ENCODE data around the gene EPHB2. TPM values are rescaled to one million over a fixed set of nuclear protein-coding genes. Genes with fewer than 3 reads are reported as not detected.

Gene EPHB2
- total and polyA plus RNA-seq, 2 donors (not counting 3 experiments of a cell fraction or from before 2014, with no cell fraction given): 50.8 to 69.1 TPM

DNA sequence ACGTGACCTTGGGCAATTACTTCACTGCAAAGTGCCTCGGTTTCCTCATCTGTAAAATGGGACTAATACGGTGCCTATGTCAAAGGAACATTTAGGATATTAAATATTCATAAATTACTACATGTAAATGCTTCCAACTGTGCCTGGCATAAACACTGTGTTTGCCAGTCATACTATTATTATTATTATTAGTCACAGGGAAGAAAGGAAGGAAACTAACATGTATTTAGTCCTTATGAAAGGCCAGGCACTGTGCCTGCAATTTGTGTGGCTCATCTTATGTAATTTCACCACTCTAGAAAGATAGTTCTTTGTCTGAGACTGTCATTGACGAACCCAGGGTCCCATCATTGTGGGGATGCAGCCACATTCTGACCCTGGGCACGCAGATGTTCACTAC is 45.0 kb downstream of the EPHB2 start:
- Histone ChIP-seq H3K4me1 (ENCODE audit: control insufficient read depth, extremely low read depth, insufficient read depth, low read length) (peaks cover 47% of the 10 kb centered on the region), H3K9me3 (replicated peaks; ENCODE audit: control insufficient read depth, insufficient read depth, low read length) (no peaks in the 10 kb centered on the region), H3K79me2 (ENCODE audit: control insufficient read depth, insufficient read depth, low read length) (peaks cover 73% of the 10 kb centered on the region), H3K27me3 (ENCODE audit: control insufficient read depth in 2 of 2, insufficient read depth in 2 of 2, low read length in 2 of 2) (no peaks in the 10 kb centered on the region), H2AFZ (ENCODE audit: low read depth, low read length) (no peak overlapping the region), H3K36me3 (ENCODE audit: control insufficient read depth in 2 of 2, extremely low read depth in 1 of 2, insufficient read depth in 2 of 2, low read length in 2 of 2) (no peaks in the 10 kb centered on the region), H3K27ac (ENCODE audit: insufficient read depth, low read depth, low read length) (peak overlapping the region; percentile 62), H3K9ac (replicated peaks; ENCODE audit: extremely low read depth, insufficient read depth, low read length) (peak overlapping the region; percentile 4), H3K9me1 (replicated peaks; ENCODE audit: control insufficient read depth, extremely low read depth, insufficient read depth, low read length) (no peaks in the 10 kb centered on the region), H3K4me2 (ENCODE audit: insufficient read depth, low read length) (peak overlapping the region; percentile 57), H4K20me1 (replicated peaks; ENCODE audit: control insufficient read depth, extremely low read depth, insufficient read depth, low read length) (no peaks in the 10 kb centered on the region), H3K4me3 (replicated peaks in 1 of 3; ENCODE audit: insufficient read depth in 1 of 3, low read depth in 1 of 3, low read length in 3 of 3) (no peak overlapping the region)
- ChIA-PET CTCF (interaction anchor here (2.2 to 3.6 kb wide), 2 partner anchors 51 to 106 kb away, joined by 5 to 21 read pairs; no protein-coding TSS in a partner anchor), POLR2A (no interaction called here)
- intact Hi-C loops (cut with micrococcal nuclease) (no loop called here), dilution Hi-C loops (cut with MboI; ENCODE audit: extremely low pct_ligation_motif_present, low sequenced_read_pairs) (no loop called here)
- DNase-seq (ENCODE audit: low read depth, low spot score) (peak; percentile 74), FAIRE-seq (peak; percentile 73)
- no TSS peak for BruUV-seq (replicated peaks)
- peak; percentile 56 for TF ChIP-seq JUN (IDR thresholded peaks at IDR 0.05; ENCODE audit: borderline replicate concordance, insufficient read depth, insufficient read length, low read depth)
- no peak for TF ChIP-seq EZH2 (IDR thresholded peaks at IDR 0.05; ENCODE audit: borderline replicate concordance, low read depth, low read length, severe bottlenecking)
- TF ChIP-seq POLR2AphosphoS5 (IDR thresholded peaks at IDR 0.05; ENCODE audit: insufficient read depth, low read depth, low read length): no peak
- TF ChIP-seq GATA2 (IDR thresholded peaks at IDR 0.05; ENCODE audit: insufficient read depth, insufficient read length, low read depth, low read length): no peak
- no peak for TF ChIP-seq MYC (IDR thresholded peaks at IDR 0.05; ENCODE audit: low read depth, low read length)

DNA sequence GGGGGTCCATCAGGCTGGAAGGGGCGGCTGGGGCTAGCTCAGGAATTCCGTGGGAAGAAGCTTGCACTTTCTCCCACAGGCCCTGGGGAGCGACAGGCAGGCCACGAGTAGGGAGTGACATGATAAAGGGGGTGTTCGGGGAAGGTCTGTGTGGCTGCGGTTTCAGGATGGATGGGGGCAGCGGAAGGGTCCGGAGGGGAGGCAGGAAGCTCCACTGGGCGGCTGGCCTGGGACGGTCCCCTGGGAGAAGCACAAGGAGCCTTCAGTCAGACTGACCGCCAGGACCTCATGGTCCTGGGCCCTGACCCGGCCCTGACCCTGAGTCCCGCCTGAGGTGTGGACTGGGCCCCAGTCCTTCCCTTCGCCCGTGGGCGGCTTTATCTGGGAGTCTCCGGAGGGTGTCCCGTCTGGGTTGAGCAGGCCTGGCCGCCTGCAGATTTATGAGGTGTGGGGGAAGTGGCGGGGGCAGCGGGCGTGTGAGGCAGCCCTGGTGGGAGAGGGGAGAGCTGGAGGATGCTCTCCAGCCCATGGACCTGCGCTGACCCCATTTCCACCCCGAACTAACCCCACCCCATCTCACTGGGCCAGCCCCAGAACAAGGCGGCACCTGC is 45.6 kb downstream of the EPHB2 start:
- H4K20me1 ChIP-seq (replicated peaks; ENCODE audit: control insufficient read depth, extremely low read depth, insufficient read depth, low read length): no peaks in the 10 kb centered on the region
- no TSS peak for BruUV-seq (replicated peaks)
- peak overlapping the region; percentile 57 for H3K4me2 ChIP-seq (ENCODE audit: insufficient read depth, low read length)
- no peak for FAIRE-seq
- intact Hi-C loops (cut with micrococcal nuclease) (no loop called here), dilution Hi-C loops (cut with MboI; ENCODE audit: extremely low pct_ligation_motif_present, low sequenced_read_pairs) (no loop called here)
- H3K4me3 ChIP-seq (replicated peaks in 1 of 3; ENCODE audit: insufficient read depth in 1 of 3, low read depth in 1 of 3, low read length in 3 of 3): no peak overlapping the region
- H3K9me1 ChIP-seq (replicated peaks; ENCODE audit: control insufficient read depth, extremely low read depth, insufficient read depth, low read length): no peaks in the 10 kb centered on the region
- H2AFZ ChIP-seq (ENCODE audit: low read depth, low read length): no peak overlapping the region
- H3K27me3 ChIP-seq (ENCODE audit: control insufficient read depth in 2 of 2, insufficient read depth in 2 of 2, low read length in 2 of 2): no peaks in the 10 kb centered on the region
- peaks cover 71% of the 10 kb centered on the region for H3K79me2 ChIP-seq (ENCODE audit: control insufficient read depth, insufficient read depth, low read length)
- ChIA-PET CTCF (interaction anchor here (0.8 to 3.6 kb wide), 2 partner anchors 52 kb away, joined by 3 to 21 read pairs; no protein-coding TSS in a partner anchor), POLR2A (no interaction called here)
- H3K9ac ChIP-seq (replicated peaks; ENCODE audit: extremely low read depth, insufficient read depth, low read length): peak overlapping the region; percentile 4
- H3K4me1 ChIP-seq (ENCODE audit: control insufficient read depth, extremely low read depth, insufficient read depth, low read length): peaks cover 41% of the 10 kb centered on the region
- H3K36me3 ChIP-seq (ENCODE audit: control insufficient read depth in 2 of 2, extremely low read depth in 1 of 2, insufficient read depth in 2 of 2, low read length in 2 of 2): no peaks in the 10 kb centered on the region
- TF ChIP-seq GATA2 (IDR thresholded peaks at IDR 0.05; ENCODE audit: insufficient read depth, insufficient read length, low read depth, low read length) (no peak), MYC (IDR thresholded peaks at IDR 0.05; ENCODE audit: low read depth, low read length) (no peak), POLR2A (IDR thresholded peaks at IDR 0.05; ENCODE audit: low read depth, low read length) (no peak), POLR2AphosphoS5 (IDR thresholded peaks at IDR 0.05; ENCODE audit: insufficient read depth, low read depth, low read length) (no peak), MAX (IDR thresholded peaks at IDR 0.05; ENCODE audit: insufficient read depth, insufficient read length) (no peak), CTCF (IDR thresholded peaks at IDR 0.05; ENCODE audit: extremely low read depth in 1 of 2, insufficient read depth in 1 of 2, low read depth in 1 of 2, low read length in 2 of 2) (no peak), FOS (IDR thresholded peaks at IDR 0.05; ENCODE audit: borderline replicate concordance, insufficient read depth, low read length) (no peak), EZH2 (IDR thresholded peaks at IDR 0.05; ENCODE audit: borderline replicate concordance, low read depth, low read length, severe bottlenecking) (no peak), JUN (IDR thresholded peaks at IDR 0.05; ENCODE audit: borderline replicate concordance, insufficient read depth, insufficient read length, low read depth) (no peak)
- DNase-seq (ENCODE audit: low read depth, low spot score): no peak
- peak overlapping the region; percentile 62 for H3K27ac ChIP-seq (ENCODE audit: insufficient read depth, low read depth, low read length)
- H3K9me3 ChIP-seq (replicated peaks; ENCODE audit: control insufficient read depth, insufficient read depth, low read length): no peaks in the 10 kb centered on the region
